GM19240 (cell line): ENCODE results near the gene DOK5.

Experiments
- DNase-seq: peaks from one replicate; pipeline ENCODE4 v3.0.0; 2011; ENCODE audit warnings: low spot score; ENCODE audit not compliant: insufficient read length

DOK5 gene

DNA sequence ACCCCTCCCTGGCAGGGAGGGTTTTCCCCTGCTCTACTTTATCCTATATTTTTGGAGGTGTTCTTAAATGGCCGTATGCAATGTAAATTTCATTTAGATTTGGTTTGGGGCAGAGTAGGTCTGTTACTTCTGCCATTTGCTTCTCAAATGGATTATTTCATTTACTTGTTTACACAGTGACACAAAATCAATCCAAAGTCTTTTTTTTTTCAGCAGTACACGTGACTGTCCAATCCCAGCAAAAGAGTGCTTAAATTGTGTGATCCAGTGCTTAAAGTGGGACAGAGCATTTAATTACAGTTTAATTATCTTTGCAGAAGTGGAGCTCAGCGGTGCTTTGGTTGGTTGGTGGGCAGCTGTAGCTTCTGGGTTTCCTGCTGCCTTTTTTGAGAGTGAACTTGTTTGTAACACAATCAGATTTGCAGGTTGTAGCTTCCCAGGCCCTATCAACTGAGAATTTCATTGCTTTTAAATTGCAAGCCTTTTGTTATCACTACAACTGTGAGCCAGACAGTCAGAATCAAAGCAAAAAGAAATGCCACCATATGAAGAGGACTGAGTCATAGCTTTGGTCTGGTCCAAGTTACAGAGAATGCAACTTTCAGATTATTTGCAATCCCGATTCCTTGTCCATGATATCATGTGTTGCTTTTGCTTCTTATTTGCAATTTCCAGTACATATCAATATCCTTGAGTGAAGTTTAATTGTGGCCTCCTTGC is 216.9 kb downstream of the DOK5 start:
- no peak for DNase-seq

DNA sequence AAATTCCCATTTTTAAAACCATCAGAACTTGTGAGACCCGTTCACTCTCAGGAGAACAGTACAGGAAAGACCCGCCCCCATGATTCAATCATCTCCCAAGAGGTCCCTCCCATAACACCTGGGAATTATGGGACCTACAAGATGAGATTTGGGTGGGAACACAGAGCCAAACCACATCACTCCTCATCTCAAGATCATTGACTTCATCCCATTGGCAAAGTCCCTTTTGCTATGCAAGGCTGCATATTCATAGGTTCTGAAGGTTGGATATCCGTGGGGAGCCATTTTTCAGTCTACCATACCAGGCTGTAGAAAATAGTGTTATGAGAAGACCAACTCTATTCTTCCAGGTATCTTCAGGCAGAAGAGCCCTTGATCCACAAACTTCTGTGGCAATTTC is 219.1 kb downstream of the DOK5 start:
- DNase-seq: no peak

DNA sequence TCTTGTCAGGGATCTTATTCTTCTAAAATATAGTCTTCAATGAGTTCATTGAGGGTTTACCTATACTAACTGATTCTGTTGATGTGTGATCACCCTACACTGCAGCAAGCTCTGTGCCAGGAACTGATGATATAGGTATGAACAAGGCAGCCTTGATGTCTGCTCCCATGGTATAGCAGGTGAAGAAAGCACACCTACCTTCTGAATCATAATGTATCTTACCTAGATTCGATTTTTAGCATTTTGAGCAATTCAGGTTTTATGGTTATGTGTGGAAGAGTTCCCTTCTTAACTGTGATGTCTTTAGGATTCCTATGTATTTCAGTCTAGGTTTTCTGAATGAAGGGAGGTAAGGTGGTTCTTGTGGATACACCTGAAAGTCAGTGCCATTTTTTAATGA is 223.0 kb downstream of the DOK5 start:
- no peak for DNase-seq
